Right atrium auricular region (tissue), 2 donors: ENCODE data around the gene DHRS12. TPM values are rescaled to one million over a fixed set of nuclear protein-coding genes. Genes with fewer than 3 reads are reported as not detected.
A peak's percentile ranks its signal among the peaks of the same experiment; 100 is the strongest.

Experiments used
- DNase-seq: peaks from one replicate; pipeline ENCODE4 v3.0.0-alpha.2; 2019; ENCODE audit warnings: low spot score
- H3K27ac ChIP-seq, 2 donors: fragments of 200-600 bp; sonication (generic); 1 replicate in 1 of 2; 2 replicates in 1 of 2; pipeline ENCODE4 v1.5.1; 2016 to 2019
- H3K27me3 ChIP-seq, 2 donors: fragments of 200-600 bp; sonication (generic); one replicate each; pipeline versions ENCODE4 v1.5.1 to v1.6.0; 2017 to 2019
- H3K36me3 ChIP-seq: fragments of 200-600 bp; sonication (generic); one replicate; pipeline ENCODE4 v1.5.1; 2016
- H3K4me1 ChIP-seq, 2 donors: fragments of 200-600 bp; sonication (generic); one replicate each; pipeline versions ENCODE4 v1.5.1 to v1.6.0; 2017 to 2019
- H3K4me3 ChIP-seq, 2 donors: fragments of 200-600 bp; sonication (generic); 1 replicate in 1 of 2; 2 replicates in 1 of 2; pipeline ENCODE4 v1.5.1; 2017 to 2019; ENCODE audit warnings: mild to moderate bottlenecking in 1 of 2, moderate library complexity in 1 of 2
- H3K9me3 ChIP-seq, 2 donors: fragments of 200-600 bp; sonication (generic); one replicate each; pipeline ENCODE4 v1.5.1; 2019
- total RNA-seq, 2 donors: library from RNA; depleted of rRNA; stranded (reverse); fragments of >200 nt; gene quantifications; one replicate each; pipeline ENCODE4 v1.1.0, GENCODE V29; 2016
- TF ChIP-seq, protein P1 (sequence below), 2 donors: fragments of 200-600 bp; sonication (generic); IDR thresholded peaks; one replicate each; pipeline ENCODE4 v1.5.1; 2019; ENCODE audit warnings: antibody characterized with exemption in 2 of 2

DHRS12 gene
- total RNA-seq, 2 donors from 2014 or later = 9.6 to 10.1 TPM

DNA sequence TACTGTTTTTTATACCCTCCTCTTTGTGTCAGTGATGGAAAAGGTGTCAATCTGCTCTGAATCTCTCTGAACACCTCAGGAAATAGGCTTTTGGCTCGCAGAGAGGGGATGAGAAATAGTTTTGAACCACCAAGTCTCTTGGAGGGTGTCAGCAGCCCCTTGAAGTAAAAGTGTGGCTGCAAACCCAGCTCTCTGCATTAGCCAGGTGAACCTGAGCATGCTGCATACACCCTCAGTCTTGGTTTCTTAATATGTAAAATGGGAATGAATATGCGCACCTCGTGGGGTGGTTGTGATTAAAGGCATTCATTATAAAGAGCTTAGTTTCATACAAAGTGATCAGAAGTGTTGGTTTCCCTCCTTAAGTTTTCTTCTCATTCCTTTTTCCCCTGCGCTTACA lies 1.4 kb upstream of the DHRS12 start:
- H3K9me3 ChIP-seq = no peaks in the 10 kb centered on the region
- TF ChIP-seq, protein P1, sequence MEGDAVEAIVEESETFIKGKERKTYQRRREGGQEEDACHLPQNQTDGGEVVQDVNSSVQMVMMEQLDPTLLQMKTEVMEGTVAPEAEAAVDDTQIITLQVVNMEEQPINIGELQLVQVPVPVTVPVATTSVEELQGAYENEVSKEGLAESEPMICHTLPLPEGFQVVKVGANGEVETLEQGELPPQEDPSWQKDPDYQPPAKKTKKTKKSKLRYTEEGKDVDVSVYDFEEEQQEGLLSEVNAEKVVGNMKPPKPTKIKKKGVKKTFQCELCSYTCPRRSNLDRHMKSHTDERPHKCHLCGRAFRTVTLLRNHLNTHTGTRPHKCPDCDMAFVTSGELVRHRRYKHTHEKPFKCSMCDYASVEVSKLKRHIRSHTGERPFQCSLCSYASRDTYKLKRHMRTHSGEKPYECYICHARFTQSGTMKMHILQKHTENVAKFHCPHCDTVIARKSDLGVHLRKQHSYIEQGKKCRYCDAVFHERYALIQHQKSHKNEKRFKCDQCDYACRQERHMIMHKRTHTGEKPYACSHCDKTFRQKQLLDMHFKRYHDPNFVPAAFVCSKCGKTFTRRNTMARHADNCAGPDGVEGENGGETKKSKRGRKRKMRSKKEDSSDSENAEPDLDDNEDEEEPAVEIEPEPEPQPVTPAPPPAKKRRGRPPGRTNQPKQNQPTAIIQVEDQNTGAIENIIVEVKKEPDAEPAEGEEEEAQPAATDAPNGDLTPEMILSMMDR (IDR thresholded peaks at IDR 0.05) = no peak
- no peaks in the 10 kb centered on the region for H3K27me3 ChIP-seq
- peak overlapping the region; percentile 97 to 99 for H3K27ac ChIP-seq
- no peaks in the 10 kb centered on the region for H3K36me3 ChIP-seq
- DNase-seq = no peak
- H3K4me1 ChIP-seq = peaks cover 0 to 48% of the 10 kb centered on the region in 2 donors
- peak overlapping the region; percentile 48 to 75 for H3K4me3 ChIP-seq

DNA sequence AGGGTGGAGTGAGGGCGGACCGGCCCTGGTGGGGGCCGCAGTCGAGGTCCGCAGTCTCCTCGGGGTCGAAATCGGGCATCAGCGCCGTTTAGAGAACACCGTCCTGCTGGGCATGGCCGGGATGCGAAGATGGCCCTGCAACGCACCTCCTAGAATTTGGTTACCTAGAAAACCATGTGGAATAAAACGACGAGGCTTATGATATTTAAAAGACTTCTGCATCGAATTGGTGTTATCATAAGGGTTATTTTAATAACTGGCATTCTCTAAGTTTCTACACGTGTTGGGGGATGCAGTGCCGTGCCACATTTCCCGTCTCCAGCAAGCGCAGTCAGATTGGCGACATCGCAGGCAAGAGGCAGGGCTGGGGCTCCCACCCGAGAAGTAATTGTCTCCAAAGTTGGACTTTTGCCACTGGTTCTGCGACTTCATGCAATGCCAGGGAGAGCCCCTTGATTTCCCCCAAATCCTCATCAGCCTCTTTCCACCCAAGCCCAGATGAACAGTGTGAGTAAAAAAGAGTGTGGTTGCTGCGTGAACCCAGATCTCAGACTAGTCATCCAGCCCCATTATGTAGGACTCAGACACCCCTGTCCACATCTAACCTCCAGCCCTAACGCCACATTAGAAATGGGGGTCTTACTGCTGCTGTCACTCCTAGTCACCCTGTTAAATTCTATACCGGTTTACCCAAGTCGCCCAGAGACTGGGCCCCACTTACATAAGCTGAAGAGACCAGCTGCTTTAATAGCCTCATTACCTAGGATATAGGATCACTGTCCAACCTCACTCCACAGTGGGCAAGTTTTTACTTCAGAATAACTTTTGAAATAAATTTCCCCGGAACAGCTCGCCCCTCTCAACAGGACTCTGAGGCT lies 571 bp upstream of the DHRS12 start:
- H3K36me3 ChIP-seq = no peaks in the 10 kb centered on the region
- DNase-seq = no peak
- peaks cover 0 to 48% of the 10 kb centered on the region in 2 donors for H3K4me1 ChIP-seq

DNA sequence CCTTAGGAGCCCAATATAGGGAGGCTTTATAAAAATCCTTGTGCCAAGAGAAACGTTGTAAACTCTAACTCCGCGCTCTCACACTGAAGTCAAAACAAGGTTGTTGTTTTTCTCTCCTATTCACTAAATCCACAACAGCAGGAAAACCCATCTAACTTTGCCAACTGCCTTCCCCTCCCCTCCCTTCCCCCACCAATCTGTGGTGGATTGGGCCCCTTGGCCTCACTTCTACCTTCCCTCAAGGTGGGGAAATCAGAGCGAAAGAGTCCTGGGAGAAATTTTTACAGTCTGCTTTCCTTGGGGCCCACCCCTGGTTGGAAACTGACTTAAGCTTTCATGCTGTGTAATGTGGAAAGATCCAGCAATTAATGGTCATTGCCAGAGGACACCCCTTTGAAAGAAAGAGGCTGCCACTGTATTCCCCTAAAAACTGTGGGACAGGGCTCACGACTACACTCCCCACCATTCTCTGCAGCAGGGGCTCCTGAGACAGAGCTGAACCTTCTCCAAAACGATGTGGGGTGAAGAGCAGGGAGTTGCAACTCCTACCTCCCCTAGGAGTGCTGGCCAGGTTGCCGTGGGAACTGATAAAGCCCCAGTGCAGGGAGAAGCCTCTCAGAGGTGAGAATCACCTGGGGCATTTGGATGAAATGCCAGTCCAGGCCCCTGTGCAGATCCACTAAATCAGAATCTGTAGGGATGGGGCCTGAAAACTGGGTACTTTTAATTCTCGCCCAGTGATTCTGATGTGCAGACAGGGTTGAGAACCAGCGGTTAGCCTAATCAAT lies 1.1 kb downstream of the DHRS12 start:
- Histone ChIP-seq H3K4me1 (peaks cover 0 to 48% of the 10 kb centered on the region in 2 donors), H3K4me3 (peak overlapping the region; percentile 48 to 75), H3K9me3 (no peaks in the 10 kb centered on the region), H3K36me3 (peaks cover 8% of the 10 kb centered on the region), H3K27me3 (no peaks in the 10 kb centered on the region), H3K27ac (peak overlapping the region; percentile 97 to 99)
- TF ChIP-seq, protein P1 (IDR thresholded peaks at IDR 0.05) = no peak
- no peak for DNase-seq

More for the DNA sequence above, 571 bp upstream of the DHRS12 start:
- TF ChIP-seq, protein P1 (IDR thresholded peaks at IDR 0.05) = no peak
- Histone ChIP-seq H3K27me3 (no peaks in the 10 kb centered on the region), H3K4me3 (peak overlapping the region; percentile 48 to 75), H3K27ac (peak overlapping the region; percentile 97 to 99), H3K9me3 (no peaks in the 10 kb centered on the region)

DNA sequence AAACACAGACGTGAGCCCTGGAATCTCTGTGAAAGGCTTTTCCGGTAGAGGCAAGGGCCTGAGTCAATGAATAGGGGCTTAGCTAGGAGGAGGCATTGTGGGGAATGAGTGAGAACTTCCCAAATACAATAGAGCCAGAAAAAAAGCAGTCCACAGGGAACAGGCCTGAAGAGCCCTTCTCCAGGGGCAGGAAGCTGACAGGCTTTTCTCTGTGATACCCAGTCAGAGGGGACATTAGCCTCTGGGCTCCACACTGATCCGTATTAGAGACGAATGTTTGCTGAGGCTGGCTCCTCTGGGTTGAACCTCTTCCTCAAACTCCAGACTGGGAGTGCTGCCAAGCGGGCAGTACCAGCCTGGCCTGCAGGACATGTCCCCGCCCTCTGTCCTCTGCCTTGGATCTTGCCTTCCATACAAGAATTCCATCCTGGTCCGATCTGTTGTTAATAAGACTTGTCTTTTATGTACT lies 2.3 kb downstream of the DHRS12 start:
- peak; percentile 83 for DNase-seq
- TF ChIP-seq, protein P1 (IDR thresholded peaks at IDR 0.05) = no peak
- H3K27ac ChIP-seq = peak overlapping the region; percentile 97 to 99
- peaks cover 0 to 46% of the 10 kb centered on the region in 2 donors for H3K4me1 ChIP-seq
- no peaks in the 10 kb centered on the region for H3K27me3 ChIP-seq
- H3K4me3 ChIP-seq = no peak overlapping the region
- H3K9me3 ChIP-seq = no peaks in the 10 kb centered on the region
- H3K36me3 ChIP-seq = peaks cover 8% of the 10 kb centered on the region

DNA sequence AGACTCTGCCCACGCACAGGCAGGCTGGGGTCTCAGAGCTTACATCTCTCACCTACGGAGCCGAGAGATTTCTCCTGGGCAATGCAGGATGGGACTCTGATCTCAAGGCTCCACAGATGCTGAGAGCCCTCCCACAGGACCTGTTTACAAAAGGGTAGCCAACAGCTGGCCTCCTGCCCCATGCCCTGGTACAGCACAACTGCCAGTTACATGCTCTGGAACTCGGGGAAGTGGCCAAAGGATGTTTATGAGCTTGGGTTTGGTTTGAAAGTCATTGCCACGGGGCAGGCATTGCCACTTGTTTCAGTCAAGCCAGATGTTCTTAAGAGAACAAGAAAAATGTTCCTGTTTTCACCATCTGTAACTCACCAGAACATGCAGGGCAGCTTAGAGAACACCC lies 3.5 kb downstream of the DHRS12 start:
- TF ChIP-seq, protein P1 (IDR thresholded peaks at IDR 0.05) = no peak
- peak overlapping the region; percentile 97 to 99 for H3K27ac ChIP-seq
- no peaks in the 10 kb centered on the region for H3K9me3 ChIP-seq
- no peak overlapping the region for H3K4me3 ChIP-seq
- peaks cover 8% of the 10 kb centered on the region for H3K36me3 ChIP-seq
- H3K4me1 ChIP-seq = peaks cover 0 to 37% of the 10 kb centered on the region in 2 donors
- no peaks in the 10 kb centered on the region for H3K27me3 ChIP-seq
- DNase-seq = no peak
